ENCODE data around the gene SORBS1.

GRCh38 chr10:95408148-95408960 lies 152.8 kb downstream of the SORBS1 start:
- no peak for TF ChIP-seq EZH2 (IDR thresholded peaks at IDR 0.05; ENCODE audit: borderline replicate concordance, insufficient read depth, low read depth, low read length, poor library complexity, severe bottlenecking)
- TF ChIP-seq CTCF (IDR thresholded peaks at IDR 0.05) = no peak
